HepG2 (cell line): ENCODE measurements around the gene MRPL2. TPM values are rescaled to one million over a fixed set of nuclear protein-coding genes. Genes with fewer than 3 reads are reported as not detected.

ENCODE experiments used
- ELF4 ChIP-seq: sonication (generic); formaldehyde crosslinking; IDR thresholded peaks from 2 replicates; pipeline ENCODE4 v1.5.0; 2020; ENCODE audit warnings: missing genetic modification reagents, mild to moderate bottlenecking, moderate library complexity, borderline replicate concordance
- KLF16 ChIP-seq, 2 experiments: sonication (generic) in 1 of 2; formaldehyde crosslinking in 1 of 2; IDR thresholded peaks; 2 replicates each; pipeline versions ENCODE4 v1.6.1 to v1.8.0; 2016 to 2023; ENCODE audit warnings: missing genetic modification reagents in 2 of 2, missing compliant biosample characterization in 1 of 2
- MAZ ChIP-seq, 2 experiments: sonication (generic) in 1 of 2; formaldehyde crosslinking in 1 of 2; IDR thresholded peaks; 2 replicates each; pipeline versions ENCODE4 v1.5.0 to v1.6.1; 2012 to 2020; ENCODE audit warnings: low read depth in 2 of 2, mild to moderate bottlenecking in 2 of 2, borderline replicate concordance in 1 of 2, improper control_type of control experiment in 1 of 2, low read length in 1 of 2, missing genetic modification reagents in 1 of 2, moderate library complexity in 1 of 2
- SIX4 ChIP-seq: sonication (generic); formaldehyde crosslinking; IDR thresholded peaks from 2 replicates; pipeline ENCODE4 v1.4.0; 2020; ENCODE audit warnings: missing genetic modification reagents
- TSC22D2 ChIP-seq: sonication (generic); formaldehyde crosslinking; IDR thresholded peaks from 2 replicates; pipeline ENCODE4 v1.5.1; 2020; ENCODE audit warnings: missing genetic modification reagents, mild to moderate bottlenecking, borderline replicate concordance
- ZBTB20 ChIP-seq: sonication (generic); formaldehyde crosslinking; IDR thresholded peaks from 2 replicates; pipeline ENCODE4 v1.8.1; 2023; ENCODE audit warnings: missing genetic modification reagents, low read depth, mild to moderate bottlenecking, borderline replicate concordance
- ZHX1 ChIP-seq: sonication (generic); formaldehyde crosslinking; IDR thresholded peaks from 2 replicates; pipeline ENCODE4 v1.8.1; 2022; ENCODE audit warnings: low read depth, mild to moderate bottlenecking, missing genetic modification reagents
- ZHX2 ChIP-seq, 2 experiments: sonication (generic) in 1 of 2; formaldehyde crosslinking in 1 of 2; IDR thresholded peaks; 2 replicates each; pipeline versions ENCODE4 v1.6.1 to v1.9.0; 2014 to 2022; ENCODE audit warnings: antibody characterized with exemption in 1 of 2, borderline replicate concordance in 1 of 2, inconsistent platforms in 1 of 2, low read depth in 1 of 2, missing genetic modification reagents in 1 of 2
- ZIK1 ChIP-seq: sonication (generic); formaldehyde crosslinking; IDR thresholded peaks from 2 replicates; pipeline ENCODE4 v1.5.0; 2020; ENCODE audit warnings: mild to moderate bottlenecking, low read depth, missing genetic modification reagents, borderline replicate concordance
- ZNF281 ChIP-seq: sonication (generic); formaldehyde crosslinking; IDR thresholded peaks from 2 replicates; pipeline ENCODE4 v1.4.0; 2020; ENCODE audit warnings: missing genetic modification reagents, borderline replicate concordance
- ZNF580 ChIP-seq: IDR thresholded peaks from 2 replicates; pipeline ENCODE4 v1.6.1; 2016; ENCODE audit warnings: low read depth, borderline replicate concordance
- ZNF724P ChIP-seq: sonication (generic); formaldehyde crosslinking; IDR thresholded peaks from 2 replicates; pipeline ENCODE4 v1.8.0; 2022; ENCODE audit warnings: missing genetic modification reagents, borderline replicate concordance
- polyA plus RNA-seq, 8 experiments: library from polyadenylated mRNA; depleted of rRNA in 3 of 8; stranded (reverse) in 7 of 8; unstranded in 1 of 8; fragments of >200 nt; fragmentation: Illumina TruSeq in 4 of 8; extraction: Trizol in 4 of 8; gene quantifications; 2 replicates each; pipeline versions ENCODE4 v1.2.1 to v1.2.3, GENCODE V29; 2011 to 2016; ENCODE audit warnings: low read depth in 4 of 8, missing spikeins in 1 of 8, mixed read lengths in 1 of 8; ENCODE audit not compliant: insufficient read depth in 1 of 8
- total RNA-seq, 5 experiments: library from RNA; depleted of rRNA; stranded (reverse); fragments of >200 nt; fragmentation: Illumina TruSeq; extraction: Trizol; gene quantifications; 2 replicates each; pipeline ENCODE4 v1.2.3, GENCODE V29; 2016; ENCODE audit warnings: low read depth in 1 of 5

The MRPL2 gene
- total and polyA plus RNA-seq, 2 of the 13 experiments (the other 11 are each of a cell fraction or from before 2014, with no cell fraction given), result 56.8 to 65.6 TPM

GRCh38 chr6:43075670-43076463 is 16.6 kb upstream of the MRPL2 start, which contains the start of gene PTK7 (continued):
- TF ChIP-seq ZNF580 (CRISPR knock-in tag), result no peak
- TF ChIP-seq ZIK1 (CRISPR knock-in tag), result no peak
- no peak for TF ChIP-seq TSC22D2 (CRISPR knock-in tag)
- TF ChIP-seq ELF4 (CRISPR knock-in tag), result 0 out of 2 replicates have a peak, but pooled peaks have one; percentile 7
- TF ChIP-seq ZBTB20 (CRISPR knock-in tag), result no peak
- TF ChIP-seq ZHX1 (CRISPR knock-in tag), result no peak
- no peak for TF ChIP-seq ZNF724P (CRISPR knock-in tag)
- no peak for TF ChIP-seq KLF16 (CRISPR knock-in tag; IDR thresholded peaks at IDR 0.05)
- TF ChIP-seq ZNF281, result peak; percentile 83
- TF ChIP-seq ZHX2 (IDR thresholded peaks at IDR 0.05; ENCODE audit: low read depth), result no peak
- no peak for TF ChIP-seq ZHX2 (CRISPR knock-in tag; IDR thresholded peaks at IDR 0.05; ENCODE audit: borderline replicate concordance)
- no peak for TF ChIP-seq MAZ (IDR thresholded peaks at IDR 0.05; ENCODE audit: borderline replicate concordance, low read depth, low read length)
- peak; percentile 86 for TF ChIP-seq MAZ (CRISPR knock-in tag; IDR thresholded peaks at IDR 0.05; ENCODE audit: low read depth)
- no peak for TF ChIP-seq SIX4
